ENCODE results near the gene THRAP3. TPM values are rescaled to one million over a fixed set of nuclear protein-coding genes. Genes with fewer than 3 reads are reported as not detected.

The THRAP3 gene
- total RNA-seq, 1 experiment from 2014 or later = 160 TPM

- TF ChIP-seq ZNF281 (CRISPR knock-in tag; IDR thresholded peaks at IDR 0.05) (no peak), ZNF232 (CRISPR knock-in tag; IDR thresholded peaks at IDR 0.05) (peak; percentile 46; the same call in 1 of the 2 replicates), GRHL2 (CRISPR knock-in tag; IDR thresholded peaks at IDR 0.05; ENCODE audit: insufficient replicate concordance, severe bottlenecking) (no peak), MLX (CRISPR knock-in tag; IDR thresholded peaks at IDR 0.05) (no peak), TEAD4 (CRISPR knock-in tag; IDR thresholded peaks at IDR 0.05) (no peak), ESRRA (CRISPR knock-in tag; IDR thresholded peaks at IDR 0.05; ENCODE audit: borderline replicate concordance) (no peak), ZNF532 (CRISPR knock-in tag; IDR thresholded peaks at IDR 0.05; ENCODE audit: borderline replicate concordance) (no peak), CREM (CRISPR knock-in tag; IDR thresholded peaks at IDR 0.05) (no peak), USF1 (CRISPR knock-in tag; IDR thresholded peaks at IDR 0.05) (no peak; the same call in 1 of the 2 replicates), NFATC4 (CRISPR knock-in tag; IDR thresholded peaks at IDR 0.05) (no peak), TP53 (CRISPR knock-in tag; IDR thresholded peaks at IDR 0.05) (0 out of 2 replicates have a peak, but pooled peaks have one; percentile 52)
Measured at GRCh38 chr1:36306210-36306901, 82.1 kb downstream of the THRAP3 start, which contains the start of gene SH3D21 (continued).

GRCh38 chr1:36306902-36307456 lies 82.7 kb downstream of the THRAP3 start:
- Mint-ChIP-seq H3K4me3 (peak overlapping the region; percentile 99), H3K27me3 (ENCODE audit: low read depth) (no peaks in the 10 kb centered on the region), H3K36me3 (peaks cover 36% of the 10 kb centered on the region), H3K27ac (peak overlapping the region; percentile 94; the same call in 1 of the 2 replicates), H3K9me3 (no peaks in the 10 kb centered on the region), H3K4me1 (peaks cover 17% of the 10 kb centered on the region)
- ATAC-seq (peak; percentile 95), DNase-seq (ENCODE audit: low spot score) (peak; percentile 98)
- ChIA-PET CTCF (interaction anchor here (0.8 to 2.3 kb wide), 16 partner anchors 10 to 269 kb away, joined by 3 to 32 read pairs (median 6); partner anchors contain the start of genes EVA1B and TRAPPC3), POLR2A (interaction anchor here (0.6 to 2.6 kb wide), 11 partner anchors 10 to 158 kb away, joined by 3 to 77 read pairs (median 5); partner anchors contain the start of genes EVA1B, THRAP3 and TRAPPC3)
- TF ChIP-seq NFATC4 (CRISPR knock-in tag; IDR thresholded peaks at IDR 0.05) (peak; percentile 49; the same call in 1 of the 2 replicates), ZNF532 (CRISPR knock-in tag; IDR thresholded peaks at IDR 0.05; ENCODE audit: borderline replicate concordance) (no peak), MXD4 (CRISPR knock-in tag; IDR thresholded peaks at IDR 0.05; ENCODE audit: borderline replicate concordance) (no peak), GABPB1 (CRISPR knock-in tag; IDR thresholded peaks at IDR 0.05) (0 out of 2 replicates have a peak, but pooled peaks have one; percentile 23), CDX4 (CRISPR knock-in tag; IDR thresholded peaks at IDR 0.05; ENCODE audit: borderline replicate concordance) (no peak), SP1 (CRISPR knock-in tag; conservative IDR thresholded peaks at IDR 0.05) (peak; percentile 90), CREM (CRISPR knock-in tag; IDR thresholded peaks at IDR 0.05) (no peak), FOXK1 (CRISPR knock-in tag; IDR thresholded peaks at IDR 0.05) (peak; percentile 37; the same call in 1 of the 2 replicates), HMGXB4 (CRISPR knock-in tag; IDR thresholded peaks at IDR 0.05) (0 out of 2 replicates have a peak, but pooled peaks have one; percentile 14), PRRX2 (CRISPR knock-in tag; IDR thresholded peaks at IDR 0.05) (no peak)
